HFFc6 (cell line): ENCODE data around the gene MCM9. TPM values are rescaled to one million over a fixed set of nuclear protein-coding genes. Genes with fewer than 3 reads are reported as not detected.
A peak's percentile ranks its signal among the peaks of the same experiment; 100 is the strongest.

ENCODE experiments used
- DNase-seq: peaks from one replicate; pipeline ENCODE4 v3.0.0-alpha.2; 2018
- H3K27ac Mint-ChIP-seq: 2 replicates; pipeline ENCODE4 v1.8.0; 2020; ENCODE audit warnings: mild to moderate bottlenecking, mixed read lengths
- H3K27me3 Mint-ChIP-seq: 2 replicates; pipeline ENCODE4 v1.8.0; 2021; ENCODE audit warnings: mild to moderate bottlenecking, moderate library complexity, mixed read lengths; ENCODE audit not compliant: insufficient read depth
- H3K36me3 Mint-ChIP-seq: 2 replicates; pipeline ENCODE4 v1.8.0; 2021; ENCODE audit warnings: low read depth, mixed read lengths
- H3K4me1 Mint-ChIP-seq: 2 replicates; pipeline ENCODE4 v1.8.0; 2020; ENCODE audit warnings: low read depth, mixed read lengths
- H3K4me3 Mint-ChIP-seq: 2 replicates; pipeline ENCODE4 v1.8.0; 2020; ENCODE audit warnings: mild to moderate bottlenecking, moderate library complexity, mixed read lengths
- H3K9me3 Mint-ChIP-seq: 2 replicates; pipeline ENCODE4 v1.8.0; 2020; ENCODE audit warnings: mild to moderate bottlenecking, mixed read lengths
- CTCF ChIP-seq: fragments of 200-600 bp; sonication (generic); IDR thresholded peaks from 2 replicates; pipeline ENCODE4 v1.5.0; 2021; ENCODE audit warnings: antibody characterized with exemption, mild to moderate bottlenecking
- total RNA-seq, 6 experiments: library from RNA; stranded (reverse); fragmentation: NEBNext Ultra II Directional; extraction: Animal tissue kit (Norgen Biotek cat#: 25700); gene quantifications; 2 replicates in 1 of 6; 3 replicates in 5 of 6; pipeline ENCODE4 v1.2.3, GENCODE V29; 2021

MCM9 gene
- total RNA-seq, 6 experiments from 2014 or later = 4.6 to 5.7 (median 5.0) TPM

DNA sequence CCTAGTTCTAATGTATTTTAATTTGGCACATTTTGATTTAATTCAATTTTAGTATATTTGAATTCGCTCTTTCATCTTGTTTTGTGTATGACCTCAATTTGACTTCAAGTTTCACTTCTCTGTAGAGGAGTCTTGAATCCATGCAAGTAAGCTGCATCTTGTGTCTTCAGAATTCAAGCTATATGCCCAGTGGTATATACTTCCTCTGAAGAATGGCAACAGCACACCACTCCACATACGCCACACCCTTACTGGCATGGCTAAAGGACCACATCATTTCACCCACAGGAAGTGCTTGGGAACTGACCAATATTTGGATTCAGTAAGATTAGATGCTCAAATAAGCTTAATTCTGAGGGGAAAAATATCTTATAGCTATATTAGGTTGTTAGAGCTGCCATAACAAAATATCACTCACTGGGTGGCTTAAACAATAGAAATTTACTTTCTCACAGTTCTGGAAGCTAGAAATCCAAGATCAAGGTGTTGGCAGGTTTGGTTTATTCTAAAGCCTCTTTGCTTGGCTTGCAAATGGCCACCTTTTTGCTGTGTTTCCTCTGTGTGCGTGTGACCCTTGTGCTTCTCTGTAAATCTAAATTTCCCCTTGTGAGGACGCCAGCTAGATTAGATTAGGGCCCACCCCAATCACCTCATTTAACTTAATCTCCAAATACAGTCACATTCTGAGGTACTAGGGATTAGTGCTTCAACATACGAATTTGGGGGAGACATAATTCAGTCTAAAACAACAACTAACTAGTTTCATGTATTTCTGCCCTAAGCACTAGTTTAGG lies 43.8 kb downstream of the MCM9 start:
- TF ChIP-seq CTCF = no peak
- Mint-ChIP-seq H3K4me3 (peak overlapping the region; percentile 93; the same call in 1 of the 2 replicates), H3K9me3 (no peaks in the 10 kb centered on the region), H3K36me3 (no peaks in the 10 kb centered on the region), H3K4me1 (peaks cover 31% of the 10 kb centered on the region), H3K27ac (peak overlapping the region; percentile 98; the same call in 1 of the 2 replicates), H3K27me3 (0 out of 2 replicates have a peak, but pooled peaks cover 3% of the 10 kb centered on the region)
- no peak for DNase-seq

DNA sequence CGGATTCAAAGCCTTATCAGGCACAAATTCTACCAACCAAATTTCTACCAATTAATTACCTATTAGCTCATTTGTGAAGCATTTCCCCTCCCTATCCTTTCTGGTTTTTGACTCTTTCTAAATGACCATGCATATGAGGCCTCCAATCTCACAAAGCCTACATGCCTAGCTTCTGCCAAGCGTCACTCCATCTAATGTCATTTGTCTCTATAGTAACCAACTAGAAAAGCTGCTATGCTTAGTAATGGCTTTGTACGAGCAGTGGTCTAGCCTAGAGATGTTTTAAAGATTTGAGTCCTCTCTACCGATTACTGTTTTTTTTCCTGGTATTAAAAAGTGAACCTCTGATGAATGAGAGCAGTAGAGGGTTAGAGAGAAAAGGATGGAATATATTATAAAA lies 45.8 kb downstream of the MCM9 start:
- Mint-ChIP-seq H3K4me1 (peaks cover 26% of the 10 kb centered on the region), H3K9me3 (no peaks in the 10 kb centered on the region), H3K27me3 (0 out of 2 replicates have a peak, but pooled peaks cover 3% of the 10 kb centered on the region), H3K27ac (no peak overlapping the region), H3K4me3 (no peak overlapping the region), H3K36me3 (no peaks in the 10 kb centered on the region)
- DNase-seq = no peak
- no peak for TF ChIP-seq CTCF

DNA sequence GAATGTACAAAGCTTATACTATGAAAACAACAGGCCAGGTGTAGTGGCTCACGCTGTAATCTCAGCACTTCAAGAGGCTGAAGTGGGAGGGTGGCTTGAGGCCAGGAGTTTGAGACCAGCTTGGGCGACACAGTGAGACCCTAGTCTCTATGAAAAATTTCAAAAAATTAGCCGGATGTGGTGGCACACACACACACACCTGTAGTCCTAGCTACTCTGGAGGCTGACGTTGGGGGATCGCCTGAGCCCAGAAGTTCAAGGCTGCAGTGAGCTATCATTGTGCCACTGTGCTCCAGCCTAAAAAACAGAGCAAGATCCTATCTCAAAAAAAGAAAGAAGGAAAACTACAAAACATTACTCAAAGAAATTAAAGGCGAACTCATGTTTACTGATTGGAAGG lies 48.3 kb downstream of the MCM9 start:
- Mint-ChIP-seq H3K27ac (no peak overlapping the region), H3K36me3 (no peaks in the 10 kb centered on the region), H3K4me1 (peaks cover 10% of the 10 kb centered on the region), H3K9me3 (no peaks in the 10 kb centered on the region), H3K27me3 (no peaks in the 10 kb centered on the region), H3K4me3 (no peak overlapping the region)
- no peak for TF ChIP-seq CTCF
- DNase-seq = no peak

DNA sequence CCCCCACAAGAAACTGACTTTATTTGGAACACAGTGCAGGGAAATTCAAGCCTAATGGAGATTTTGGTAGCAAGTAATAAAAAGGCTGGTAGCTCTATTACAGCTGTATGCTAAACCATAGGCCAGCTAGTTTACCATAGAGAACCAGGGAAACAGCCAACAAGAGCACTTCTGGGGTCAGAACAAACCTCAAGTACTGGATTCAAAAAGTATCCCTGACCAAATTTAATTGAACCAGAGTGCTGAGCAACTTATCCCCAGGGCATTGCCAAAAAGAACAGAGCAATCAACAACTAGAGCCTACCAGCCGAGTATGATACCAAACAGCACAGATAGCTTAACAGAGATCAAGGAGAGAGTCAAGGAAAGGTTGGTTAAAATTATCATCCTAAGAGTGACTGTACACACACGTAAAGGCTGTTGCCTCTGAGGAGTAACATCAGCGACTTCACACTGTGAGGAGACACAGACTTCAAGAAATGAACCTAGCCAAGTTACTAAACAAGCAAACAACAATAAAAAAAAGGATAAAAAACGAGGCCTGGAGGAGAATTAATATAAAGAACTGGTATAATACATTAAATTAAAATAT lies 52.5 kb downstream of the MCM9 start:
- Mint-ChIP-seq H3K27me3 (no peaks in the 10 kb centered on the region), H3K36me3 (no peaks in the 10 kb centered on the region), H3K4me1 (peaks cover 11% of the 10 kb centered on the region), H3K9me3 (no peaks in the 10 kb centered on the region), H3K4me3 (no peak overlapping the region), H3K27ac (no peak overlapping the region)
- no peak for DNase-seq
- TF ChIP-seq CTCF = no peak

DNA sequence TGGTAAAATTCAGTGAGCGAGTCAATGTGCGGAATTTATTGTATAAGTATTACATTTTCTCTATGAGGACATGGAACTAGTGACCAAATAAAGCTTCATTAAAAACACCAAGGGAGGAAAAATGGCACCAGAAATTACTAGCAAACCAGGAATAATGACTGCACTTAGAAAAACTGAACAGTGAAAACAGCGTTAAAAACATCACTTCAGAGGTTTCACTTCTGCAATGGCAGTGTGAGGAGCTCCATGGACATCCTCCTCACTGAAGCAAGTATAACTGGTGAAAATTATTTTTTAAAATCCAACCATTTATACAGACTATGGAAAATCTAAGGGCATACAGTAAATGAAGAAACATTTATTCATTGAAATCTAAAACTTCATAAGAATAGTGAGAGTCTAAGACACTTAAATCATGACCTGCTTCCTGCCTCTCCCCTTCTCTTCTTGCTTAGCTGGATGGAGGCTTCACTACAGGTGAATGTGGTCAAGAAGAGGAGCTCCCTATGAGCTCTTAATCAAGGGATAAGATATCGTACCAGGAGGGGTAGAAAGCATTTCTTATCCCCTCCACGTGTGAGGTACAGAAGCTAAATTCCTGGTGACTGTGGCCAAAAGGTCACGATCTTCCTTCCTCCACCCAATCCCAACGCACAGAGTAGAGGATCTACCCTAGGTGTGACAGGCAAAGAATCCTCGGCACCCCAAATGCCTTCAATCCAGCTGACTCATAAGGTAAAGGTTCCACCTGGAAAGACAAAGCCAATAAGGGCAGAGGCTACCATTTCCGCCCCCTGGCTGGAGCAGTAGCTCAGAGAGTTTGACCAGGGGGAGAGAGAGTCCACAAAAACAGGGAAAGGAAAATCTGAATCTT lies 53.3 kb downstream of the MCM9 start:
- no peak for DNase-seq
- H3K4me1 Mint-ChIP-seq = peaks cover 19% of the 10 kb centered on the region
- no peak overlapping the region for H3K27ac Mint-ChIP-seq
- H3K9me3 Mint-ChIP-seq = no peaks in the 10 kb centered on the region
- peaks cover 2% of the 10 kb centered on the region; the same call in 1 of the 2 replicates for H3K27me3 Mint-ChIP-seq
- TF ChIP-seq CTCF = no peak
- no peak overlapping the region for H3K4me3 Mint-ChIP-seq
- no peaks in the 10 kb centered on the region for H3K36me3 Mint-ChIP-seq
